HAP-1 (cell line): ENCODE measurements around the gene DDX28.
"Not testable (repeated sequence)": the region's sequence is repeated elsewhere in the genome, so short reads cannot be mapped to it uniquely, and the experiment has no call there.

Experiments used
- DNase-seq, 2 experiments: peaks; one replicate each; pipeline ENCODE4 v3.0.0-alpha.2; 2016 to 2020; ENCODE audit warnings: low spot score in 2 of 2
- H3K27me3 ChIP-seq: fragments of 250-450 bp; sonication (Bioruptor Pico); 2 replicates; pipeline ENCODE4 v1.5.1; 2020; ENCODE audit warnings: low read depth, mild to moderate bottlenecking, moderate library complexity
- H3K36me3 ChIP-seq: fragments of 250-450 bp; sonication (Bioruptor Pico); replicated peaks from 2 replicates; pipeline ENCODE4 v1.5.1; 2020; ENCODE audit warnings: mild to moderate bottlenecking
- H3K4me1 ChIP-seq: fragments of 250-450 bp; sonication (Bioruptor Pico); 2 replicates; pipeline ENCODE4 v1.5.1; 2020; ENCODE audit warnings: mild to moderate bottlenecking
- H3K4me3 ChIP-seq: fragments of 250-450 bp; sonication (Bioruptor Pico); 2 replicates; pipeline ENCODE4 v1.5.1; 2020; ENCODE audit warnings: mild to moderate bottlenecking, moderate library complexity
- H3K9me3 ChIP-seq: fragments of 250-450 bp; sonication (Bioruptor Pico); 2 replicates; pipeline ENCODE4 v1.5.1; 2020; ENCODE audit warnings: mild to moderate bottlenecking, moderate library complexity
- in situ Hi-C: fragments of 300-500 bp; cut with MboI; formaldehyde crosslinking; loops from 3 replicates; pipeline ENCODE4 v1.14.3; 2020; ENCODE audit warnings: low sequenced_read_pairs, inconsistent platforms, mixed read lengths

DDX28 gene

GRCh38 chr16:67977005-67977404 lies 46.0 kb downstream of the DDX28 start:
- no peaks in the 10 kb centered on the region for H3K9me3 ChIP-seq
- no peaks in the 10 kb centered on the region for H3K4me1 ChIP-seq
- no peaks in the 10 kb centered on the region for H3K27me3 ChIP-seq
- no peaks in the 10 kb centered on the region for H3K36me3 ChIP-seq
- in situ Hi-C loops, result no loop called here
- no peak overlapping the region for H3K4me3 ChIP-seq
- DNase-seq, result no peak

- in situ Hi-C loops, result no loop called here
- Histone ChIP-seq H3K4me1 (no peaks in the 10 kb centered on the region), H3K4me3 (no peak overlapping the region), H3K9me3 (no peaks in the 10 kb centered on the region), H3K27me3 (no peaks in the 10 kb centered on the region), H3K36me3 (no peaks in the 10 kb centered on the region)
- no peak for DNase-seq
These were observed 46.8 kb downstream of the DDX28 start for GRCh38 chr16:67976205-67976604.

- Histone ChIP-seq H3K9me3 (no peaks in the 10 kb centered on the region), H3K4me3 (no peak overlapping the region), H3K27me3 (no peaks in the 10 kb centered on the region), H3K36me3 (no peaks in the 10 kb centered on the region), H3K4me1 (no peaks in the 10 kb centered on the region)
- DNase-seq, result no peak
- in situ Hi-C loops, result no loop called here
These were observed 47.5 kb downstream of the DDX28 start for GRCh38 chr16:67975321-67976105.

GRCh38 chr16:67972285-67972684 lies 50.7 kb downstream of the DDX28 start:
- DNase-seq, H3K4me3 ChIP-seq, H3K4me1 ChIP-seq, H3K27me3 ChIP-seq, H3K36me3 ChIP-seq, in situ Hi-C loops, H3K9me3 ChIP-seq: not testable (repeated sequence)

GRCh38 chr16:67971111-67971510 lies 51.9 kb downstream of the DDX28 start:
- no peak for DNase-seq
- Histone ChIP-seq H3K36me3 (no peaks in the 10 kb centered on the region), H3K9me3 (no peaks in the 10 kb centered on the region), H3K4me1 (peaks cover 9% of the 10 kb centered on the region), H3K4me3 (no peak overlapping the region), H3K27me3 (no peaks in the 10 kb centered on the region)
- in situ Hi-C loops, result no loop called here
